IPS-20b (cell line): Measurements from ENCODE around the gene CMTM1.
"Not testable (repeated sequence)": the region's sequence is repeated elsewhere in the genome, so short reads cannot be mapped to it uniquely, and the experiment has no call there.

Source experiments
- H3K27ac ChIP-seq: one replicate; pipeline ENCODE4 v1.5.1; 2013; ENCODE audit warnings: low read length
- H3K27me3 ChIP-seq: 2 replicates; pipeline ENCODE4 v1.6.1; 2013; ENCODE audit warnings: mild to moderate bottlenecking, low read length, inconsistent platforms; ENCODE audit not compliant: insufficient read depth
- H3K36me3 ChIP-seq: 2 replicates; pipeline ENCODE4 v1.6.1; 2013; ENCODE audit warnings: low read depth, mild to moderate bottlenecking, inconsistent platforms, low read length, moderate library complexity; ENCODE audit not compliant: insufficient read depth
- H3K4me1 ChIP-seq: 2 replicates; pipeline ENCODE4 v1.6.1; 2013; ENCODE audit warnings: mild to moderate bottlenecking, control low read depth, inconsistent platforms, low read length, moderate library complexity; ENCODE audit not compliant: insufficient read depth
- H3K4me3 ChIP-seq: 2 replicates; pipeline ENCODE4 v1.5.1; 2013; ENCODE audit warnings: mild to moderate bottlenecking, low read length, inconsistent platforms
- H3K9ac ChIP-seq: 2 replicates; pipeline ENCODE4 v1.6.1; 2013; ENCODE audit warnings: low read depth, mild to moderate bottlenecking, inconsistent platforms, low read length, moderate library complexity
- H3K9me3 ChIP-seq: 2 replicates; pipeline ENCODE4 v1.6.1; 2013; ENCODE audit warnings: mild to moderate bottlenecking, low read depth, low read length, inconsistent platforms; ENCODE audit not compliant: insufficient read depth

CMTM1 gene

DNA sequence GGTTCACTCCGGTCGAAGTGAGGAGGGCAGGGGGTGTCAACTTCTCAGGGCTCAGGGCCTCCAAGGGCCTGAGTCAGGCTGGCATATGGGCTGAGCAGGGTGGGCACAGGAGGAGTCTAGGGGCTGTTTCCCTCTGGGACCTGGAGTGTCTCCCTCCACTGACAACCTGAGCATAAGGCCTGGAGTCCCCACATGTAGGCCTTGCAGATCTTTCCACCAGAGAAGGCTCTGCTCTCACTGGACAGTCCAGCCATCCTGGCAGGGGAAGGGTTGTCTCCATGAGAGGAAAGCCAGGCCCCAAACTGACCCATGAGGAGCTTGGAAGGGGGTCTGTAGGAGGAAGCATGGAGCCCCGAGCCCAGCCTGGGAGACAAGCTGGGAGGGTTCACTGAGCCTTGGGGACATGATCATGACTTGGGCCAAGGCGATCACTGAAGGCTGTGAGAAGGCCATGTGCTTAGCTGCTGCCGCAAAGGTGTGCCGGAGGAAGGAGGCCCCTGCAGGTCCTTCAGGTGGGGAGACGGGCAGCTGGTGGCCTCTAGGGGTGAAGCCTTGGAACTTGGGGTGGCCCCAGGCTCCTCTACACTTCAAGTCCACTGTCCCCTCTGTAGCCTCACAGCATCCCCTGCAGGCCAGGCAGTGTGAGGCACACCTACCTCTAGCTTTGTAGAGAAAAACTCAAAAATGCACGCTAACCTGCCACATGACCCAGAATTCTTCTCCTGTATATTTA is 22.9 kb downstream of the CMTM1 start:
- Histone ChIP-seq H3K4me3 (no peak overlapping the region), H3K4me1 (no peaks in the 10 kb centered on the region; the same call in 1 of the 2 replicates), H3K9ac (no peak overlapping the region), H3K9me3 (no peaks in the 10 kb centered on the region), H3K36me3 (no peaks in the 10 kb centered on the region), H3K27me3 (no peaks in the 10 kb centered on the region), H3K27ac (no peak overlapping the region)

DNA sequence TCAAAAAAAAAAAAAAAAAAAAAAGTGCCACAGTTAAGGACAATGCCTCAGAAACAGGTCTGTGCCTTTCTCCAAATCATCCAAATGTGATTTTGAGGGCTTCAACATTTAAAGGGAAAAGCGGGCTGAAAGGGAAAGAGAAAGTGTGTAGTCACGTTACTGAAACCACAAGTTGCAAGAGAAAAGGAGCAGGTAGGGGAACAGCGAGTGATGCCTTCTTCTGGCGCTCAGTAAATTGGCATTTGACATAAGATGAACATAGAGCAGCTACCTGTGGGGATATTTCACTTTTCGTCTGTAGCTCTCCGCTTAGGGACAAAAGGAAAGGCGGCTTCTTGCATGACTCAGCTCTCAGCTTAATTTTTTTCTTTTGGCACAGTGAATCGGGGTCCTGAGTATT is 24.1 kb downstream of the CMTM1 start:
- H3K27ac ChIP-seq, result no peak overlapping the region
- no peaks in the 10 kb centered on the region for H3K36me3 ChIP-seq
- no peak overlapping the region for H3K9ac ChIP-seq
- H3K9me3 ChIP-seq, result no peaks in the 10 kb centered on the region
- H3K27me3 ChIP-seq, result no peaks in the 10 kb centered on the region
- H3K4me3 ChIP-seq, result no peak overlapping the region
- H3K4me1 ChIP-seq, result no peaks in the 10 kb centered on the region; the same call in 1 of the 2 replicates

DNA sequence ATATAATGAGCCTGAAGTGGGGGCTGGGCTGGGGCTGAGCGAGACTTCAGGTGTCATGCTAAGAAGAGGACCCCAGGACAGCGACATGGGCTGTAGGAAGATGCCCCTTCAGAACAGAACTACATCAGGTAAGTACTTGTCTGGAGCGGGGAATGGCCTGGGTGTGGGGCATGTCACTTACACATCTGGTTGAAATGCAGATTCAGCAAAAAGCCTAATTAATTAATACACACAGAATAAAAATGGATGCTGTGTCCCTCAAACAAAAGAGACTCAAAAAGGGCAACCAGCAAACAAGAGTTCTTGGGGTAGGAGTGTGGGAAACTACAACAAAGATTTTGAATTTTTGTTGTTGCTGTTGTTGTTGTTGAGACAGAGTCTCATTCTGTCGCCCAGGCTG is 24.8 kb downstream of the CMTM1 start:
- Histone ChIP-seq H3K27me3 (no peaks in the 10 kb centered on the region), H3K9ac (no peak overlapping the region; the same call in 1 of the 2 replicates), H3K27ac (no peak overlapping the region), H3K4me3 (no peak overlapping the region), H3K9me3 (no peaks in the 10 kb centered on the region), H3K36me3 (no peaks in the 10 kb centered on the region), H3K4me1 (no peaks in the 10 kb centered on the region; the same call in 1 of the 2 replicates)

DNA sequence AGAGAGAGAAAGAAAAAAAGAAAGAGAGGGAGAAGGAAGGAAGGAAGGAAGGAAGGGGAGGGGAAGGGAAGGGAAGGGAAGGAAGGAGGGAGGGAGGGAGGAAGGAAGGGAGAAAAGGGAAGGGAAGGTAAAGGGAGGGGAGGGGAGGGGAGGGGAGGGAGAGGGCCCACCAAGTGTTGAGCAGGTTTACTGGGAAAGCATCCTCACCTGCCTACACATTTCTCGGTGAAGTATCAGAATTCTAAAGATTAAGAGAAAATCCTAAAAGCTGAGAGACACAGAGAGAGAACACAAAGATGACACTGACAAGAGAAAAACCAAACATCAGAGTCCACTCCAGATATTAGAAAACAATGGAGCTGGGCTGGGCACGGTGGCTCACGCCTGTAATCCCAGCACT is 26.0 kb downstream of the CMTM1 start:
- H3K4me3 ChIP-seq, result no peak overlapping the region
- H3K4me1 ChIP-seq, result no peaks in the 10 kb centered on the region
- no peak overlapping the region for H3K27ac ChIP-seq
- H3K27me3 ChIP-seq, result no peaks in the 10 kb centered on the region
- no peaks in the 10 kb centered on the region for H3K9me3 ChIP-seq
- H3K36me3 ChIP-seq, result no peaks in the 10 kb centered on the region
- H3K9ac ChIP-seq, result no peak overlapping the region

DNA sequence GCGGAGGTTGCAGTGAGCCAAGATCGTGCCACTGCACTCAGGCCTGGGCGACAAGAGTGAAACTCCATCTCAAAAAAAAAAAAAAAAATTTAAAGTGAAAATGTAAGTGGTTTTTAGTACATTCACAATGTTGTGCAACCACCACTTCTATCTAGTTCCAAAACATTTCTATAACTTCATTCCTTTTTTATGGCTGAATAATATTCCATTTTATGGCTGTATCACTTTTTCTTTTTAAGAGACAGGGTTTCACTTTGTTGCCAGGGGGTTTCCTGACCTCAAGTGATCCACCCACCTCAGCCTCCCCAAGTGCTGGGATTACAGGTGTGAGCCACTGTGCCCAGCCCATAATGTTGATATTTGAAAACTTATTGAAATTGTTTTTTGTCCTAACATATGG is 26.6 kb downstream of the CMTM1 start:
- H3K9ac ChIP-seq, result no peak overlapping the region
- H3K36me3 ChIP-seq, result no peaks in the 10 kb centered on the region
- no peaks in the 10 kb centered on the region for H3K9me3 ChIP-seq
- H3K4me1 ChIP-seq, result no peaks in the 10 kb centered on the region
- no peak overlapping the region for H3K27ac ChIP-seq
- no peak overlapping the region for H3K4me3 ChIP-seq
- no peaks in the 10 kb centered on the region for H3K27me3 ChIP-seq

DNA sequence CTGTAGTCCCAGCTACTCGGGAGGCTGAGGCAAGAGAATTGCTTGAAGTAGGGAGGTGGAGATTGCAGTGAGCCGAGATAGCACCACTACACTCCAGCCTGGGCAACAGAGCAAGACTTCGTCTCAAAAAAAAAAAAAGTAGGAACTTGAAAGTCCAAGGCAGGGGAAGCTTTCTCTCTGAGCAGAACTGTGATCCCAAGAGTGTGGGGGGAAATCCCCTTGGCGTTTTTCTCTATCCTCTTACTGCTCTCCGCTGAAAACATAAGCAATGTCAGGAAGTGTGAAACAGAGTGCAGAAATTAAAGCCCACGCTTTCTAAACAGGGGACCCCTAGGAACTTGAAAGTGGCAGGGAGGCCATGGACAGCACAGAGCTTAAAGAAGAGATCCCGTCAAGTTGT is 28.5 kb downstream of the CMTM1 start:
- Histone ChIP-seq H3K27ac (no peak overlapping the region), H3K4me1 (no peaks in the 10 kb centered on the region), H3K9me3 (no peaks in the 10 kb centered on the region), H3K27me3 (no peaks in the 10 kb centered on the region), H3K4me3 (no peak overlapping the region), H3K36me3 (no peaks in the 10 kb centered on the region), H3K9ac (no peak overlapping the region)

DNA sequence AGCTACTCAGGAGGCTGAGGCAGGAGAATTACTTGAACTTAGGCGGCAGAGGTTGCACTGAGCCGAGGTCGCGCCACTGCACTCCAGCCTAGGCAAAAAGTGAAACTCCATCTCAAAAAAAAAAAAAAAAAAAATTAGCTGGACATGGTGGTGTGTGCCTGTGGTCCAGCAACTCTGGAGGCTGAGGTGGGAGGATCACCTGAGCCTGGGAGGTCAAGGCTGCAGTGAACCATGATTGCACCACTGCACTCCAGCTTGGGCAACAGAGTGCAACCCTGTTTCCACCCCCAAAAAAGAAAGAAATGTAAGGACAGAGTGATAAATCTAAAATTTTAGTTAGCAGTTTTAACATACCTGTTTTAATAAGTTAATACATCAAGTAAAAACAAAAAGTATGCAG is 30.3 kb downstream of the CMTM1 start:
- not testable (repeated sequence) for H3K27me3 ChIP-seq, H3K27ac ChIP-seq, H3K9me3 ChIP-seq, H3K9ac ChIP-seq, H3K36me3 ChIP-seq, H3K4me1 ChIP-seq, H3K4me3 ChIP-seq

DNA sequence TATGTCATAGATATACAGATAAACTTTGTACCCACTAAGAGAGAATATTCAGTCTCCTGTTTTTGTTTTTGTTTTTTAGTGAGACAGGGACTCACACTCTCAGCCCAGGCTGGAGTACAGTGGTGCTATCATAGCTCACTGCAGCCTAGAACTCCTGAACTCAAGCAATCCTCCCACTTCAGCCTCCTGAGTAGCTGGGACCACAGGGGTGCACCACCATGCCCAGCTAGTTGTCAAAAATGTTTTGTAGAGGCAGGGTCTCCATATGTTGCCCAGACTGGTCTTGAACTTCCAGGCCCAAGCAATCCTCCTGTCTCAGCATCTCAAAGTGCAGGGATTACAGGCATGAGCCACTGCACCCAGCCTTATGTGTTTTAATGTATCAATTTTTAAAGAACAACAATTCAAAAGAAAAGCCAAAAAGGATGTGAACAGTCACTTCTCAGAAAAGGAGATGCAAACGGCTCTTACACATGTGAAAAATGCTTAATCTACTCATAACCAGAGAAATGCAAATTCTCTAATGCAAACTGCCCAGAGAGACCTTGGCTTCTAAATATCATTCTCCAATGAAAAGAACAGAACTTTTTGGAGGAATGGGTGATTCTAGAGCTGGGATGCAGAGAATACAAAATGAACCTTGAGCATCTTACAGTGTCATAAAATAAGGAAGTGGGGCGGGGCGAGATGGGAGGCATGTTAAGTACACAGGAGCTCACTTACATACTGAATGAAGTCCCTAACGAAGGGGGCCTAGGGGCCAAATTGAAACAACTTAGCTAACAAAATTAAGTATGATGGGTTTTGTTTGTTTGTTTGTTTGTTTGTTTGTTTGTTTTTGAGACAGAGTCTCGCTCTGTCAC is 31.0 kb downstream of the CMTM1 start:
- H3K36me3 ChIP-seq, result no peaks in the 10 kb centered on the region
- H3K9me3 ChIP-seq, result no peaks in the 10 kb centered on the region
- H3K27ac ChIP-seq, result no peak overlapping the region
- no peak overlapping the region for H3K4me3 ChIP-seq
- no peak overlapping the region for H3K9ac ChIP-seq
- no peaks in the 10 kb centered on the region for H3K4me1 ChIP-seq
- no peaks in the 10 kb centered on the region for H3K27me3 ChIP-seq

DNA sequence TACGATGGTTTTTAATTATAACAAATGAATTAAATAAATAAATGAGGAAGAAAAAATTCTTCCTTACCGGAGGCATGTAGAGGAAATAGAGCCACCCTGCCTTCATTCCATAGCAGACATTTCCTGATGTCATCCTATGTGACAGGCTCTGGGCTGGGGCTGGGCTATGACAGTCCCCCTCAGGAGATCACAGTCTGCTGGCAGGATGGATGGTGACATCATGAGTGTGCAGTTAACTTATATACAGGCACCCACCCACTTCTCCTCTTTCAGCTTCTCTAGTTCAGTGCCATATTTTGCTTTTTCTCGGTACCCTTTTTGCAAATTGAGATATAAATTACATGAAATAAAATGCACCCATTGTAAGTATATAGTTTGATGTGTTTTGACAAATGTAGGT is 31.9 kb downstream of the CMTM1 start:
- peaks cover 4% of the 10 kb centered on the region for H3K27me3 ChIP-seq
- no peak overlapping the region for H3K4me3 ChIP-seq
- H3K9me3 ChIP-seq, result no peaks in the 10 kb centered on the region
- H3K36me3 ChIP-seq, result no peaks in the 10 kb centered on the region
- H3K9ac ChIP-seq, result no peak overlapping the region
- no peaks in the 10 kb centered on the region for H3K4me1 ChIP-seq
- no peak overlapping the region for H3K27ac ChIP-seq

DNA sequence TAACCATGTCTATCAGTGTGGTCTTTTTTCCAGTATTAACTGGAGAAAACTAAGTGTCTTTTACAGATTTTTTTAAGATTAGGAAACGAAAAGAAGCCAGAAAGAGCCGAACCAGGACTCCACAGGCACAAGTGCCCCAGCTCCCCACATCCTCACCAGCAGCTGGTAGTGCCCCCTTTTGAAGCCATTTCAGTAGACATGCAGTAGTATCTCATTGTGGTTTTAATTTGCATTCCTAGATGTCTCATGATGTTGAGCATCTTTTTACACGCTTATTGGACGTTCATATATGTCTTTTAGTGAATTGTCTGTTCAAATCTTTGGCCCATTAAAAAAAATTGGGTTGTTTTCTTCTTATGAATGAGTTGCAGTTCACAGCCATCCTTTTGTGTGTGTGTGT is 33.5 kb downstream of the CMTM1 start:
- Histone ChIP-seq H3K36me3 (no peaks in the 10 kb centered on the region), H3K27me3 (peaks cover 8% of the 10 kb centered on the region), H3K4me3 (no peak overlapping the region), H3K9ac (no peak overlapping the region), H3K27ac (no peak overlapping the region), H3K9me3 (no peaks in the 10 kb centered on the region), H3K4me1 (no peaks in the 10 kb centered on the region)

DNA sequence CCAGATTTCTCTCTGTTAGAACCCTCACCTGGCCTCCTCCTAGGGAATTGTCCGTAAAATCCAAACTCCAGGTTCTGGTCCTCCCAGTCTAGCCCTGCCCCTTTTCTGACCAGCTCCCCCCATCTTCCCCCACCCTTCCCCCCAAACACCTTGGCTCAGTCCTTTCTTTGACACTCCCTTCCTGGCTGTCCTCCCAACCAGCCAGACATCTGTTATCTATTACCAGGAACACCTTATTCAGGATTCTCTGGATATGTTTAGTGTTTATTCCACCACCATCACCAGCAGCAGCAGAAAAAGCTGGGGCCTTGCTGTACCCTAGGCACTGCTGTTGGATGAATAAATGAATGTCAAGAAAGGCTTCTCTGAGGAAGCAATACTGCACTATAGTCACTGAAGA is 34.2 kb downstream of the CMTM1 start:
- H3K4me1 ChIP-seq, result no peaks in the 10 kb centered on the region
- H3K4me3 ChIP-seq, result no peak overlapping the region
- no peaks in the 10 kb centered on the region for H3K36me3 ChIP-seq
- H3K27ac ChIP-seq, result no peak overlapping the region
- H3K27me3 ChIP-seq, result peaks cover 8% of the 10 kb centered on the region
- H3K9ac ChIP-seq, result no peak overlapping the region
- H3K9me3 ChIP-seq, result no peaks in the 10 kb centered on the region

DNA sequence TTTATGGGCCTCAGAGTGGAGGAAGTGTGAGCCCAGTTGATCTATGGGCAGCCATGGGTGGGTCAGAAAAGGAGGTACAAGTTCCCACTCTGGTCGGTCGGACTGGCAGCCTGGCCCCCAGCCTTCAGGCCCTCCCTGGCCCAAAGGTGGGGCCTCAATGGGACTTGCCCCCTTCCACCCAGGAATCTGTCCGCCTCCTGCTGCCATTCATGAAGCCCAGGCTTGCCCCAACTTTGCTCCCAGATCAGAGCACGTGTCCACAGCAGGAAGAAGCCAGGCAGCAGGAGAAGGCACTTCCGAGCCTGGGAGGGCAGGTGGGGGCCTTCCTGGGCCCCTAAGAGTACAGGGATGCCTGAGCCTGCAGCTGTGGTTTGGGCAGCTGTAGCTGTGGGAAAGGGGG is 35.2 kb downstream of the CMTM1 start:
- H3K36me3 ChIP-seq, result no peaks in the 10 kb centered on the region
- no peak overlapping the region for H3K9ac ChIP-seq
- H3K4me1 ChIP-seq, result peaks cover 4% of the 10 kb centered on the region; the same call in 1 of the 2 replicates
- H3K27ac ChIP-seq, result no peak overlapping the region
- peaks cover 8% of the 10 kb centered on the region for H3K27me3 ChIP-seq
- no peak overlapping the region for H3K4me3 ChIP-seq
- H3K9me3 ChIP-seq, result no peaks in the 10 kb centered on the region
